Measurements from ENCODE around the gene TPCN1. TPM values are rescaled to one million over a fixed set of nuclear protein-coding genes. Genes with fewer than 3 reads are reported as not detected.

The TPCN1 gene
- total RNA-seq, 1 donor from 2014 or later = 34.9 TPM

DNA sequence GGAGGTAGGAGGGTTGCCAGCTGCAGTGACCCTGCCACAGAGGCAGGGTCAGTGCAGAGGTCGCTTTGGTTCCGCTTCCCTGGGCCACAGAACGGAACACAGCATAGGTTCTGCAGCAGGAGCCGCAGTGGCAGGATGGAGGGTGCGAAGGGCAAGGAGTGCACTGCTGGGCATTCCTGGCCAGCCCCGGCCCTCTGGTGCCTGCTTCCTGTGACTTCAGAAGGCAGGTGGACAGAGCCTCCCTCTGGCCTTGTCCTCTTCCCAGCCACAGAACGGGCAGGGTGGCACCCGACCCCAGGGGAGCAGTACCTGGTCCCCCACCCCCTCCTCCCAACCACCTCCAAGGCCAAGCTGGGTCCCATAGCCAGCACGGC is 75.9 kb downstream of the TPCN1 start:
- no peak for DNase-seq (ENCODE audit: low read depth)
- Histone ChIP-seq H3K27me3 (ENCODE audit: control insufficient read depth, insufficient read depth, low read length) (no peaks in the 10 kb centered on the region), H3K4me3 (ENCODE audit: low read depth, low read length) (no peak overlapping the region), H3K36me3 (ENCODE audit: control insufficient read depth, insufficient read depth, low read length) (peaks cover 3% of the 10 kb centered on the region)
- TF ChIP-seq, protein P1, sequence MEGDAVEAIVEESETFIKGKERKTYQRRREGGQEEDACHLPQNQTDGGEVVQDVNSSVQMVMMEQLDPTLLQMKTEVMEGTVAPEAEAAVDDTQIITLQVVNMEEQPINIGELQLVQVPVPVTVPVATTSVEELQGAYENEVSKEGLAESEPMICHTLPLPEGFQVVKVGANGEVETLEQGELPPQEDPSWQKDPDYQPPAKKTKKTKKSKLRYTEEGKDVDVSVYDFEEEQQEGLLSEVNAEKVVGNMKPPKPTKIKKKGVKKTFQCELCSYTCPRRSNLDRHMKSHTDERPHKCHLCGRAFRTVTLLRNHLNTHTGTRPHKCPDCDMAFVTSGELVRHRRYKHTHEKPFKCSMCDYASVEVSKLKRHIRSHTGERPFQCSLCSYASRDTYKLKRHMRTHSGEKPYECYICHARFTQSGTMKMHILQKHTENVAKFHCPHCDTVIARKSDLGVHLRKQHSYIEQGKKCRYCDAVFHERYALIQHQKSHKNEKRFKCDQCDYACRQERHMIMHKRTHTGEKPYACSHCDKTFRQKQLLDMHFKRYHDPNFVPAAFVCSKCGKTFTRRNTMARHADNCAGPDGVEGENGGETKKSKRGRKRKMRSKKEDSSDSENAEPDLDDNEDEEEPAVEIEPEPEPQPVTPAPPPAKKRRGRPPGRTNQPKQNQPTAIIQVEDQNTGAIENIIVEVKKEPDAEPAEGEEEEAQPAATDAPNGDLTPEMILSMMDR (IDR thresholded peaks at IDR 0.05; ENCODE audit: insufficient read depth, low read length, poor library complexity, severe bottlenecking) = no peak

DNA sequence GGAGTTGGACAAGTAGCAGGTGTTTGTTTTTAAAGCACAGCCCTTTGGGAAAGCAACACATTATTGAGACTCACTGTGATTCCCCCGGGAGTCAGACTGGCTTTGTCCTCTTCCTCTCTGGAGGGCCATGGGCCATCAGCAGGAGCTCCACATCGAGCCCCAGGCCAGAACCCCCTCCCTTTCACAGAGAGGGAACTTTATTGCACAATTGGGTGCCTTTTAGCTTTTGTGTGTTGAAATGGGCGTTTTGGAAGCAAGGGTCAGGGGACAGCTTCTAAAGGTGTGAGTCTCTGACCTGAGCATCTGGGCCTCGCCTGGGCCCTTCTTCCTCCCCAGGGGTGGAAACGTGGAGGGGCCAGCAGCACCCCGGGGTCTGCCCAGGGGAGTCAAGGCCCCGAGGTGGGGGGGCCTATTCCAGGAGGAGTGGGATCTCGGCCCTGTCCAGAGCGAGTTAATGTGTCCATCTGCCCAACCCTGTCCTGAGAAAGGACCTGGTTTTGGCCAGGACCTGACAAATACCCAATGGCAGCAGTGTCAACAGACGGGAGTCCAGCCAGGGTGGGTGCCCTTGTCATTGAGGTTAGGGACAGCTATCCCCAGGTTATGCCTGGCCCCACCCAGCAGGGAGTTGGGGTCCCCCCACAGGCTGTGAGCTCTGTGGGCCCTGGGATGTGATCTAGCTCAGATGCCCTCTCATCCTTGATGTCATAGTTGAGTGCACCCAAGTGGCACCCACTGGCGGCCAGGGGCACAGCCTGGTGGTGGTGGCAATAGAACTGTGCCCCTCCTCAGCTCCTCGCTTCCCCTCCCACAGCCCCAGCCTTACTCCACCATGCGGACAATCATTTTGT is 76.6 kb downstream of the TPCN1 start:
- peaks cover 3% of the 10 kb centered on the region for H3K36me3 ChIP-seq (ENCODE audit: control insufficient read depth, insufficient read depth, low read length)
- TF ChIP-seq, protein P1 (IDR thresholded peaks at IDR 0.05; ENCODE audit: insufficient read depth, low read length, poor library complexity, severe bottlenecking) = no peak
- DNase-seq (ENCODE audit: low read depth) = no peak
- no peak overlapping the region for H3K4me3 ChIP-seq (ENCODE audit: low read depth, low read length)
- no peaks in the 10 kb centered on the region for H3K27me3 ChIP-seq (ENCODE audit: control insufficient read depth, insufficient read depth, low read length)

DNA sequence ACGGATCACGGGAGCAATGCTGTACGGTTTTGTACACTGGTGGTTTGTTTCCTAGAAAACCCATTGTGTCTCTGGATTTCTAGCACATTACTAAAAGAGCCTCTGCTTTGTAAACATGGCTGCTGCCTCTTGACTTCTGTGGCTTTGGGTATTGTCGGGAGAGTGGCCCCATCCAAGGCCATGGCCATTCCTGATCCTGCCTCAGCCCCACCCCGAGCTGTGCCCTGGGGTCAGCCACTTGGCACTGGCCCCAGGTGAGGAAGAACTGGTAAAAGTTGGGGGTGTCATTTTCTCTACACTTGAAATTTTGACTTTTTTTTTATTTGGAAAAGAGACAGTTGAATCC is 77.2 kb downstream of the TPCN1 start:
- Histone ChIP-seq H3K4me3 (ENCODE audit: low read depth, low read length) (no peak overlapping the region), H3K27me3 (ENCODE audit: control insufficient read depth, insufficient read depth, low read length) (no peaks in the 10 kb centered on the region), H3K36me3 (ENCODE audit: control insufficient read depth, insufficient read depth, low read length) (peaks cover 3% of the 10 kb centered on the region)
- no peak for DNase-seq (ENCODE audit: low read depth)
- TF ChIP-seq, protein P1 (IDR thresholded peaks at IDR 0.05; ENCODE audit: insufficient read depth, low read length, poor library complexity, severe bottlenecking) = no peak

DNA sequence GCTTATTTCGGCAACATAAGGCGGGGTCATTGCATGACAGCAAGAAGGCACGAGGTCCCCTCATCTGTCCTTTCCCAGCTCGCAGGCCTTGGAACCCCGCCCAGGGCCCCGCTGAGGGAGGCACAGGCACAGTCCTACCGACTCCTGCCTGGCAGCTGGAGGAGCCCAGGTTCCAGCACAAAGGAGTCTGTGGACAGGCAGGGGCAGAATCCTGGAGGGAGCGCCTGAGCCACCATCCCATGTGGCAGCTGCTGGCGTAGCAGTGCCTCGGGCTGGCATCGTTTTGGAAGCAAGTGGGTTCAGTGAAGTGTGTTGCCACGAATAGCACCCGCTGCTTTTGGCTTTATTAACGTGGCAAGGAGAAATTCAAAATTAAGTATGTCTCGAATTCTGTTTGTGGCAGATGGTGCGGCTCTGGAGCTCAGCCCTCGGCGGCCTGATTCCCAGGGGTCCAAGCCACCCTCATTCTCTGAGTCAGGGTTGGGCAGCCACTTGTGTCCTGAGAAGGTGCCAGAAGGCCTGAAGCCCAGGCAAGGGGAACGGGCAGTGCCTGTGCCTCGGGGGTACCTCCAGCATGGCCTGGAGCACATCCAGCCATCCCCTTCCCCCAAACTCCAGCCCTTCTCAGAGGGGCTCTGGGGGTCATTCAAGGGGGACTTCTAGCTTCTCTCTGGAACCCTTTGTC is 77.7 kb downstream of the TPCN1 start:
- Histone ChIP-seq H3K36me3 (ENCODE audit: control insufficient read depth, insufficient read depth, low read length) (peaks cover 3% of the 10 kb centered on the region), H3K27me3 (ENCODE audit: control insufficient read depth, insufficient read depth, low read length) (no peaks in the 10 kb centered on the region), H3K4me3 (ENCODE audit: low read depth, low read length) (no peak overlapping the region)
- TF ChIP-seq, protein P1 (IDR thresholded peaks at IDR 0.05; ENCODE audit: insufficient read depth, low read length, poor library complexity, severe bottlenecking) = no peak
- DNase-seq (ENCODE audit: low read depth) = no peak

DNA sequence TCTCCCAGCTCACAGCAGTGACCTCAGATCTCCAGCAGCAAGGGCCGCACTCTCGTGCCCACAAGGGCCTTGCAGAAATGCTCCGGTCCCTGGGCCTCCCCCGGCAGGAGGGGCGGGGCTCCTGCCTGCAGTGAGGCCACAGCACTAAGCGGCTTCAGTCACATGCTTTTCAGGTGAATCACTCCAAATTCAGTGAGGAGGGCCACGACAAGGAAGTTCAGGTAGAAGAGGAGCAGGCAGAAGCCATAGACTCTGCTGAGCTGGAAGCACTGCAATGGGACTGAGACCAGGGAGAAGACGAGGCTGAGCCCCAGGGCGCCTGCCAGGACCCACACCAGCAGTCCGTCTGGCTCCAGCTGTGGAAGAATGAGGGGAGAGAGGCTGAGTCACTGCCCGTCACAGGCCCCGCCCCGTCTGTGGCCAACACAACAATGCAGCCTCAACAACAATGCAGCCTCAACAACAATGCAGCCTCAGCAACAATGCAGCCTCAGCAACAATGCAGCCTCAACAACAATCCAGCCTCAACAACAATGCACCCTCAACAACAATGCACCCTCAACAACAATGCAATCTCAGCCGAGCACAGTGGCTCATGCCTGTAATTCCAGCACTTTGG is 78.5 kb downstream of the TPCN1 start:
- TF ChIP-seq, protein P1 (IDR thresholded peaks at IDR 0.05; ENCODE audit: insufficient read depth, low read length, poor library complexity, severe bottlenecking) = no peak
- Histone ChIP-seq H3K36me3 (ENCODE audit: control insufficient read depth, insufficient read depth, low read length) (peaks cover 2% of the 10 kb centered on the region), H3K27me3 (ENCODE audit: control insufficient read depth, insufficient read depth, low read length) (no peaks in the 10 kb centered on the region), H3K4me3 (ENCODE audit: low read depth, low read length) (no peak overlapping the region)
- DNase-seq (ENCODE audit: low read depth) = peak; percentile 84
